Keratinocyte (primary cell): ENCODE results near the gene L3MBTL4. TPM values are rescaled to one million over a fixed set of nuclear protein-coding genes. Genes with fewer than 3 reads are reported as not detected.

Source experiments
- DNase-seq: peaks from one replicate; pipeline ENCODE4 v3.0.0-alpha.2; 2011; ENCODE audit warnings: low read depth, missing footprints, low spot score
- FAIRE-seq: peaks from 2 replicates; lab custom pipeline; 2011; peaks lifted over from hg19 to GRCh38; lab: Jason Lieb, UNC
- H2AFZ ChIP-seq: 2 replicates; pipeline ENCODE4 v1.6.0; 2012; ENCODE audit warnings: low read length, control low read depth, inconsistent platforms; ENCODE audit not compliant: control insufficient read depth
- H3K27ac ChIP-seq: 2 replicates; pipeline ENCODE4 v1.5.1; 2011; ENCODE audit warnings: low read length; ENCODE audit not compliant: control insufficient read depth, insufficient read depth
- H3K27me3 ChIP-seq: 3 replicates; pipeline ENCODE4 v1.6.0; 2011; ENCODE audit warnings: low read length; ENCODE audit not compliant: control insufficient read depth, insufficient read depth; ENCODE audit errors: extremely low read depth
- H3K36me3 ChIP-seq, 2 experiments: 2 replicates in 1 of 2; 3 replicates in 1 of 2; pipeline ENCODE4 v1.5.1; 2011; ENCODE audit warnings: low read length in 2 of 2, mild to moderate bottlenecking in 1 of 2; ENCODE audit not compliant: control insufficient read depth in 2 of 2, insufficient read depth in 2 of 2; ENCODE audit errors: extremely low read depth in 1 of 2
- H3K4me1 ChIP-seq: 3 replicates; pipeline ENCODE4 v1.5.1; 2011; ENCODE audit warnings: low read length; ENCODE audit not compliant: control insufficient read depth, insufficient read depth; ENCODE audit errors: extremely low read depth
- H3K4me2 ChIP-seq: 3 replicates; pipeline ENCODE4 v1.6.0; 2011; ENCODE audit warnings: low read depth, low read length; ENCODE audit not compliant: control insufficient read depth, insufficient read depth; ENCODE audit errors: extremely low read depth
- H3K4me3 ChIP-seq, 3 experiments: fragments of 200-600 bp in 1 of 3; sonication (generic) in 1 of 3; 2 replicates in 2 of 3; 3 replicates in 1 of 3; pipeline ENCODE4 v1.5.1; 2011 to 2016; ENCODE audit warnings: low read length in 3 of 3, mild to moderate bottlenecking in 3 of 3, control low read depth in 2 of 3, inconsistent platforms in 1 of 3, low read depth in 1 of 3, mixed read lengths in 1 of 3, mixed run types in 1 of 3, moderate library complexity in 1 of 3; ENCODE audit not compliant: control insufficient read depth in 2 of 3, insufficient read depth in 2 of 3; ENCODE audit errors: extremely low read depth in 1 of 3
- H3K79me2 ChIP-seq: 2 replicates; pipeline ENCODE4 v1.6.0; 2012; ENCODE audit warnings: low read length; ENCODE audit not compliant: control insufficient read depth, insufficient read depth
- H3K9ac ChIP-seq: 3 replicates; pipeline ENCODE4 v1.6.0; 2011; ENCODE audit warnings: low read length; ENCODE audit not compliant: control insufficient read depth, insufficient read depth; ENCODE audit errors: extremely low read depth
- H3K9me1 ChIP-seq: 3 replicates; pipeline ENCODE4 v1.6.0; 2011; ENCODE audit warnings: low read length; ENCODE audit not compliant: control insufficient read depth, insufficient read depth; ENCODE audit errors: extremely low read depth
- H3K9me3 ChIP-seq: 2 replicates; pipeline ENCODE4 v1.5.1; 2012; ENCODE audit warnings: low read depth, low read length; ENCODE audit not compliant: control insufficient read depth
- H4K20me1 ChIP-seq: 3 replicates; pipeline ENCODE4 v1.6.0; 2011; ENCODE audit warnings: low read length; ENCODE audit not compliant: control insufficient read depth, insufficient read depth; ENCODE audit errors: extremely low read depth
- CTCF ChIP-seq, 3 experiments: IDR thresholded peaks in 1 of 3; conservative IDR thresholded peaks in 1 of 3; optimal IDR thresholded peaks in 1 of 3; 2 replicates in 2 of 3; 3 replicates in 1 of 3; pipeline versions ENCODE3 to v1.5.1; 2011; ENCODE audit warnings: low read length in 3 of 3, mild to moderate bottlenecking in 3 of 3, moderate library complexity in 2 of 3, control low read depth in 1 of 3, inconsistent platforms in 1 of 3; ENCODE audit not compliant: insufficient read depth in 2 of 3; ENCODE audit errors: extremely low read depth in 1 of 3
- EZH2 ChIP-seq: IDR thresholded peaks from one replicate; pipeline ENCODE4 v1.6.1; 2012; ENCODE audit warnings: inconsistent platforms, mild to moderate bottlenecking, low read length, moderate library complexity
- dilution Hi-C: fragments of 300-500 bp; cut with MboI; formaldehyde crosslinking; loops from one replicate; pipeline ENCODE4 v1.7.0; 2020; ENCODE audit warnings: low sequenced_read_pairs; ENCODE audit not compliant: extremely low pct_ligation_motif_present
- polyA plus RNA-seq, 5 experiments: library from polyadenylated mRNA; depleted of rRNA in 3 of 5; stranded (reverse) in 3 of 5; stranded (forward) in 1 of 5; unstranded in 1 of 5; fragments of >200 nt; gene quantifications; 1 replicate in 1 of 5; 2 replicates in 3 of 5; 3 replicates in 1 of 5; pipeline versions ENCODE4 v1.2.1 to v1.2.3, GENCODE V29; 2011 to 2012; ENCODE audit warnings: missing spikeins in 2 of 5, low read depth in 1 of 5, low replicate concordance in 1 of 5

Gene L3MBTL4
- polyA plus RNA-seq, 1 donor (not counting 4 experiments of a cell fraction or from before 2014, with no cell fraction given): 0.17 TPM

GRCh38 chr18:6313415-6313814 lies 101.3 kb downstream of the L3MBTL4 start:
- Histone ChIP-seq H3K9me1 (no peaks in the 10 kb centered on the region), H3K4me1 (no peaks in the 10 kb centered on the region), H3K9me3 (no peaks in the 10 kb centered on the region), H4K20me1 (no peaks in the 10 kb centered on the region), H2AFZ (no peak overlapping the region), H3K9ac (no peak overlapping the region), H3K36me3 (no peaks in the 10 kb centered on the region), H3K27me3 (no peaks in the 10 kb centered on the region), H3K4me3 (no peak overlapping the region), H3K4me2 (no peak overlapping the region), H3K79me2 (no peaks in the 10 kb centered on the region), H3K27ac (no peak overlapping the region)
- DNase-seq (no peak), FAIRE-seq (no peak)
- dilution Hi-C loops: no loop called here
- TF ChIP-seq EZH2 (no peak), CTCF (optimal IDR thresholded peaks at IDR 0.05 in 1 of 3, IDR thresholded peaks at IDR 0.05 in 1 of 3, conservative IDR thresholded peaks at IDR 0.05 in 1 of 3; ENCODE audit: extremely low read depth in 1 of 3, insufficient read depth in 2 of 3, low read length in 3 of 3) (no peak)

- Histone ChIP-seq H3K79me2 (no peaks in the 10 kb centered on the region), H3K27me3 (no peaks in the 10 kb centered on the region), H2AFZ (no peak overlapping the region), H3K9ac (no peak overlapping the region), H3K4me3 (no peak overlapping the region), H3K9me3 (no peaks in the 10 kb centered on the region), H3K9me1 (no peaks in the 10 kb centered on the region), H4K20me1 (no peaks in the 10 kb centered on the region), H3K4me1 (no peaks in the 10 kb centered on the region), H3K4me2 (no peak overlapping the region), H3K36me3 (no peaks in the 10 kb centered on the region), H3K27ac (no peak overlapping the region)
- dilution Hi-C loops: no loop called here
- TF ChIP-seq EZH2: no peak
- FAIRE-seq: no peak
- DNase-seq: no peak
These were observed 103.1 kb downstream of the L3MBTL4 start for GRCh38 chr18:6311456-6312215.

- no peak overlapping the region for H3K27ac ChIP-seq
- H4K20me1 ChIP-seq: no peaks in the 10 kb centered on the region
- no peaks in the 10 kb centered on the region for H3K9me1 ChIP-seq
- dilution Hi-C loops: no loop called here
- no peak overlapping the region for H3K4me2 ChIP-seq
- H3K4me3 ChIP-seq: no peak overlapping the region
- H3K9ac ChIP-seq: no peak overlapping the region
- DNase-seq (no peak), FAIRE-seq (no peak)
- no peaks in the 10 kb centered on the region for H3K9me3 ChIP-seq
- no peaks in the 10 kb centered on the region for H3K79me2 ChIP-seq
- H3K36me3 ChIP-seq: no peaks in the 10 kb centered on the region
- no peak overlapping the region for H2AFZ ChIP-seq
- TF ChIP-seq CTCF (optimal IDR thresholded peaks at IDR 0.05 in 1 of 3, IDR thresholded peaks at IDR 0.05 in 1 of 3, conservative IDR thresholded peaks at IDR 0.05 in 1 of 3; ENCODE audit: extremely low read depth in 1 of 3, insufficient read depth in 2 of 3, low read length in 3 of 3) (no peak), EZH2 (no peak)
- no peaks in the 10 kb centered on the region for H3K27me3 ChIP-seq
- no peaks in the 10 kb centered on the region for H3K4me1 ChIP-seq
These were observed 104.0 kb downstream of the L3MBTL4 start for GRCh38 chr18:6310714-6311113.
